PC-9 (cell line): Measurements from ENCODE around the gene CEMIP2.

Experiments
- CTCF ChIP-seq: fragments of 200-600 bp; sonication (generic); conservative IDR thresholded peaks from 2 replicates; pipeline ENCODE4 v1.6.1; 2017; ENCODE audit warnings: mixed run types, antibody characterized with exemption, mild to moderate bottlenecking, moderate library complexity
- EZH2 ChIP-seq: fragments of 200-600 bp; sonication (generic); IDR thresholded peaks from 2 replicates; pipeline ENCODE4 v1.8.0; 2017; ENCODE audit warnings: antibody characterized with exemption, low read depth

GRCh38 chr9:71662082-71662481 is 106.2 kb downstream of the CEMIP2 start:
- no peak for TF ChIP-seq CTCF
- TF ChIP-seq EZH2: no peak
